GM23338 (cell line): Measurements from ENCODE around the gene ARF5. TPM values are rescaled to one million over a fixed set of nuclear protein-coding genes. Genes with fewer than 3 reads are reported as not detected.
A peak's percentile ranks its signal among the peaks of the same experiment; 100 is the strongest.

Experiments
- ATAC-seq: fragments of 200-7000 bp; cut with Tn5 transposase; 3 replicates; pipeline ENCODE4 v1.9.1; 2020
- DNase-seq: peaks from one replicate; pipeline ENCODE4 v3.0.0-alpha.2; 2015; ENCODE audit warnings: low spot score
- H2AFZ ChIP-seq: fragments of 200-600 bp; sonication (generic); 2 replicates; pipeline ENCODE4 v1.8.0; 2016; ENCODE audit warnings: antibody characterized with exemption, mild to moderate bottlenecking, moderate library complexity
- H3F3A ChIP-seq: fragments of 200-600 bp; sonication (generic); replicated peaks from 2 replicates; pipeline ENCODE4 v1.8.0; 2017; ENCODE audit warnings: antibody characterized with exemption, mixed run types, low read depth
- H3K27ac ChIP-seq: fragments of 200-600 bp; sonication (generic); 2 replicates; pipeline ENCODE4 v1.6.1; 2016; ENCODE audit warnings: low read depth
- H3K27me3 ChIP-seq: fragments of 200-600 bp; sonication (generic); 2 replicates; pipeline ENCODE4 v1.8.0; 2016; ENCODE audit warnings: mild to moderate bottlenecking, mixed run types, moderate library complexity; ENCODE audit not compliant: insufficient read depth
- H3K36me3 ChIP-seq: fragments of 200-600 bp; sonication (generic); 2 replicates; pipeline ENCODE4 v1.8.0; 2016; ENCODE audit warnings: mild to moderate bottlenecking; ENCODE audit not compliant: insufficient read depth
- H3K4me1 ChIP-seq: fragments of 200-600 bp; sonication (generic); 2 replicates; pipeline ENCODE4 v1.8.0; 2016; ENCODE audit warnings: mild to moderate bottlenecking, moderate library complexity; ENCODE audit not compliant: insufficient read depth
- H3K4me2 ChIP-seq: fragments of 200-600 bp; sonication (generic); 2 replicates; pipeline ENCODE4 v1.7.1; 2017; ENCODE audit warnings: mixed run types
- H3K4me3 ChIP-seq: fragments of 200-600 bp; sonication (generic); 2 replicates; pipeline ENCODE4 v1.6.1; 2016; ENCODE audit warnings: mixed run types
- H3K79me2 ChIP-seq: fragments of 200-600 bp; sonication (generic); replicated peaks from 2 replicates; pipeline ENCODE4 v1.8.0; 2017; ENCODE audit warnings: mild to moderate bottlenecking; ENCODE audit not compliant: insufficient read depth
- H3K9me2 ChIP-seq: fragments of 200-600 bp; sonication (generic); 2 replicates; pipeline ENCODE4 v1.8.0; 2017; ENCODE audit not compliant: insufficient read depth
- H4K20me1 ChIP-seq: fragments of 200-600 bp; sonication (generic); replicated peaks from 2 replicates; pipeline ENCODE4 v1.8.0; 2017; ENCODE audit warnings: mild to moderate bottlenecking; ENCODE audit not compliant: insufficient read depth
- H3K27ac Mint-ChIP-seq: 2 replicates; pipeline ENCODE4 v1.8.0; 2020; ENCODE audit warnings: inconsistent platforms, mild to moderate bottlenecking, moderate library complexity, mixed read lengths
- H3K27me3 Mint-ChIP-seq: 3 replicates; pipeline ENCODE4 v1.8.0; 2022; ENCODE audit warnings: low read depth, mild to moderate bottlenecking, moderate library complexity, mixed read lengths, inconsistent platforms; ENCODE audit not compliant: insufficient read depth, poor library complexity
- H3K36me3 Mint-ChIP-seq: 3 replicates; pipeline ENCODE4 v1.8.0; 2021; ENCODE audit warnings: low read depth, mild to moderate bottlenecking, inconsistent platforms, moderate library complexity, mixed read lengths
- H3K4me1 Mint-ChIP-seq: 3 replicates; pipeline ENCODE4 v1.8.0; 2020; ENCODE audit warnings: mild to moderate bottlenecking, inconsistent platforms, mixed read lengths
- H3K4me3 Mint-ChIP-seq: 3 replicates; pipeline ENCODE4 v1.8.0; 2021; ENCODE audit warnings: moderate library complexity, mild to moderate bottlenecking, inconsistent platforms, mixed read lengths
- H3K9me3 Mint-ChIP-seq: 3 replicates; pipeline ENCODE4 v1.8.0; 2020; ENCODE audit warnings: moderate library complexity, mild to moderate bottlenecking, inconsistent platforms, mixed read lengths
- CREB1 ChIP-seq: fragments of 250-450 bp; sonication (Bioruptor Pico); IDR thresholded peaks from 2 replicates; pipeline ENCODE4 v1.5.0; 2020; ENCODE audit warnings: low read depth, mild to moderate bottlenecking, moderate library complexity
- EZH2 ChIP-seq: fragments of 200-600 bp; sonication (generic); IDR thresholded peaks from one replicate; pipeline ENCODE4 v1.8.0; 2017; ENCODE audit warnings: antibody characterized with exemption, mild to moderate bottlenecking, low read depth; ENCODE audit not compliant: unreplicated experiment
- JUNB ChIP-seq: IDR thresholded peaks from one replicate; pipeline ENCODE4 v1.6.1; 2016; ENCODE audit warnings: antibody characterized with exemption; ENCODE audit not compliant: unreplicated experiment
- NANOG ChIP-seq: IDR thresholded peaks from 2 replicates; pipeline ENCODE4 v1.6.1; 2016; ENCODE audit warnings: antibody characterized with exemption, borderline replicate concordance
- POLR2AphosphoS5 ChIP-seq: IDR thresholded peaks from 2 replicates; pipeline ENCODE4 v1.6.1; 2016; ENCODE audit warnings: antibody characterized with exemption, low read depth
- STAT1 ChIP-seq: IDR thresholded peaks from one replicate; pipeline ENCODE4 v1.6.1; 2016; ENCODE audit warnings: antibody characterized with exemption; ENCODE audit not compliant: unreplicated experiment
- polyA plus RNA-seq: library from polyadenylated mRNA; unstranded; fragments of >200 nt; fragmentation: Nextera tagmentation; extraction: Ambion mirVana; gene quantifications from 2 replicates; pipeline ENCODE4 v1.2.1, GENCODE V29; 2016
- total RNA-seq: library from RNA; depleted of rRNA; stranded (reverse); fragments of >200 nt; shearing (Covaris generic); gene quantifications from 2 replicates; pipeline ENCODE4 v1.2.3, GENCODE V29; 2014
- TF ChIP-seq, protein P1 (sequence below): fragments of 250-450 bp; sonication (Bioruptor Pico); IDR thresholded peaks from 2 replicates; pipeline ENCODE4 v1.5.0; 2020; ENCODE audit warnings: mild to moderate bottlenecking, moderate library complexity
- TF ChIP-seq, protein P2 (sequence below), 2 experiments: fragments of 200-600 bp in 1 of 2; sonication (generic) in 1 of 2; conservative IDR thresholded peaks; 2 replicates each; pipeline versions ENCODE4 v1.5.1 to v1.6.1; 2016 to 2017; ENCODE audit warnings: antibody characterized with exemption in 2 of 2, low read depth in 2 of 2, mild to moderate bottlenecking in 2 of 2, moderate library complexity in 1 of 2
- TF ChIP-seq, protein P3 (sequence below): IDR thresholded peaks from 2 replicates; pipeline ENCODE4 v1.6.1; 2016; ENCODE audit warnings: antibody characterized with exemption
- TF ChIP-seq, protein P4 (sequence below): IDR thresholded peaks from one replicate; pipeline ENCODE4 v1.6.1; 2018; ENCODE audit warnings: antibody characterized with exemption; ENCODE audit not compliant: unreplicated experiment

ARF5 gene
- total and polyA plus RNA-seq, 2 experiments from 2014 or later = 196 to 201 TPM

DNA sequence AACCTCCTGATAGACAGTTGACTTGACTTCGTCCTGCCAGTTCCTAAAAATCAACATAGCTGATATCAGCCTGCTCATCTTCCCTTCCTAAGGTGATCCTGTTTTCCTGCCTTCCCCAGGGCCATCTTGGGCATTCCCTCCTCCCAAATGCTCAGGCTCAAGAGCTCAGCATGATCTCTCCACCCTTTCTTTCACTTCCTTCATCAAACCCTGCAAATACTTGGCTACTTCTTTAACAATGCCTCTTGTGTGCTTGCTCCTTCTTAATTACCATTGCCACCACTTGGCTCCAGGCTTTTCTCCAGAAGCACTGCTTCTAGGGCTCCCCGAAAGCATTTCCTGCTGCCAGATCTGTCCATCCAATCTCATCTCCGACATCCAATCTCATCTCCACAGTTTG lies 12.7 kb downstream of the ARF5 start:
- Histone ChIP-seq H3K27ac (no peak overlapping the region), H3F3A (no peaks in the 10 kb centered on the region), H3K79me2 (no peaks in the 10 kb centered on the region), H4K20me1 (no peaks in the 10 kb centered on the region), H3K4me3 (no peak overlapping the region), H2AFZ (0 out of 2 replicates have a peak overlapping the region, but pooled peaks have one; percentile 49), H3K9me2 (no peaks in the 10 kb centered on the region), H3K27me3 (no peaks in the 10 kb centered on the region), H3K36me3 (no peaks in the 10 kb centered on the region), H3K4me1 (peaks cover 11% of the 10 kb centered on the region; the same call in 1 of the 2 replicates), H3K4me2 (no peak overlapping the region)
- Mint-ChIP-seq H3K27me3 (peaks cover 1% of the 10 kb centered on the region), H3K4me3 (no peak overlapping the region), H3K27ac (no peak overlapping the region), H3K36me3 (no peaks in the 10 kb centered on the region), H3K9me3 (no peaks in the 10 kb centered on the region), H3K4me1 (peaks cover 16% of the 10 kb centered on the region)
- DNase-seq = peak; percentile 6
- peak; percentile 42; the same call in 2 of the 3 replicates for ATAC-seq
- TF ChIP-seq, protein P1, sequence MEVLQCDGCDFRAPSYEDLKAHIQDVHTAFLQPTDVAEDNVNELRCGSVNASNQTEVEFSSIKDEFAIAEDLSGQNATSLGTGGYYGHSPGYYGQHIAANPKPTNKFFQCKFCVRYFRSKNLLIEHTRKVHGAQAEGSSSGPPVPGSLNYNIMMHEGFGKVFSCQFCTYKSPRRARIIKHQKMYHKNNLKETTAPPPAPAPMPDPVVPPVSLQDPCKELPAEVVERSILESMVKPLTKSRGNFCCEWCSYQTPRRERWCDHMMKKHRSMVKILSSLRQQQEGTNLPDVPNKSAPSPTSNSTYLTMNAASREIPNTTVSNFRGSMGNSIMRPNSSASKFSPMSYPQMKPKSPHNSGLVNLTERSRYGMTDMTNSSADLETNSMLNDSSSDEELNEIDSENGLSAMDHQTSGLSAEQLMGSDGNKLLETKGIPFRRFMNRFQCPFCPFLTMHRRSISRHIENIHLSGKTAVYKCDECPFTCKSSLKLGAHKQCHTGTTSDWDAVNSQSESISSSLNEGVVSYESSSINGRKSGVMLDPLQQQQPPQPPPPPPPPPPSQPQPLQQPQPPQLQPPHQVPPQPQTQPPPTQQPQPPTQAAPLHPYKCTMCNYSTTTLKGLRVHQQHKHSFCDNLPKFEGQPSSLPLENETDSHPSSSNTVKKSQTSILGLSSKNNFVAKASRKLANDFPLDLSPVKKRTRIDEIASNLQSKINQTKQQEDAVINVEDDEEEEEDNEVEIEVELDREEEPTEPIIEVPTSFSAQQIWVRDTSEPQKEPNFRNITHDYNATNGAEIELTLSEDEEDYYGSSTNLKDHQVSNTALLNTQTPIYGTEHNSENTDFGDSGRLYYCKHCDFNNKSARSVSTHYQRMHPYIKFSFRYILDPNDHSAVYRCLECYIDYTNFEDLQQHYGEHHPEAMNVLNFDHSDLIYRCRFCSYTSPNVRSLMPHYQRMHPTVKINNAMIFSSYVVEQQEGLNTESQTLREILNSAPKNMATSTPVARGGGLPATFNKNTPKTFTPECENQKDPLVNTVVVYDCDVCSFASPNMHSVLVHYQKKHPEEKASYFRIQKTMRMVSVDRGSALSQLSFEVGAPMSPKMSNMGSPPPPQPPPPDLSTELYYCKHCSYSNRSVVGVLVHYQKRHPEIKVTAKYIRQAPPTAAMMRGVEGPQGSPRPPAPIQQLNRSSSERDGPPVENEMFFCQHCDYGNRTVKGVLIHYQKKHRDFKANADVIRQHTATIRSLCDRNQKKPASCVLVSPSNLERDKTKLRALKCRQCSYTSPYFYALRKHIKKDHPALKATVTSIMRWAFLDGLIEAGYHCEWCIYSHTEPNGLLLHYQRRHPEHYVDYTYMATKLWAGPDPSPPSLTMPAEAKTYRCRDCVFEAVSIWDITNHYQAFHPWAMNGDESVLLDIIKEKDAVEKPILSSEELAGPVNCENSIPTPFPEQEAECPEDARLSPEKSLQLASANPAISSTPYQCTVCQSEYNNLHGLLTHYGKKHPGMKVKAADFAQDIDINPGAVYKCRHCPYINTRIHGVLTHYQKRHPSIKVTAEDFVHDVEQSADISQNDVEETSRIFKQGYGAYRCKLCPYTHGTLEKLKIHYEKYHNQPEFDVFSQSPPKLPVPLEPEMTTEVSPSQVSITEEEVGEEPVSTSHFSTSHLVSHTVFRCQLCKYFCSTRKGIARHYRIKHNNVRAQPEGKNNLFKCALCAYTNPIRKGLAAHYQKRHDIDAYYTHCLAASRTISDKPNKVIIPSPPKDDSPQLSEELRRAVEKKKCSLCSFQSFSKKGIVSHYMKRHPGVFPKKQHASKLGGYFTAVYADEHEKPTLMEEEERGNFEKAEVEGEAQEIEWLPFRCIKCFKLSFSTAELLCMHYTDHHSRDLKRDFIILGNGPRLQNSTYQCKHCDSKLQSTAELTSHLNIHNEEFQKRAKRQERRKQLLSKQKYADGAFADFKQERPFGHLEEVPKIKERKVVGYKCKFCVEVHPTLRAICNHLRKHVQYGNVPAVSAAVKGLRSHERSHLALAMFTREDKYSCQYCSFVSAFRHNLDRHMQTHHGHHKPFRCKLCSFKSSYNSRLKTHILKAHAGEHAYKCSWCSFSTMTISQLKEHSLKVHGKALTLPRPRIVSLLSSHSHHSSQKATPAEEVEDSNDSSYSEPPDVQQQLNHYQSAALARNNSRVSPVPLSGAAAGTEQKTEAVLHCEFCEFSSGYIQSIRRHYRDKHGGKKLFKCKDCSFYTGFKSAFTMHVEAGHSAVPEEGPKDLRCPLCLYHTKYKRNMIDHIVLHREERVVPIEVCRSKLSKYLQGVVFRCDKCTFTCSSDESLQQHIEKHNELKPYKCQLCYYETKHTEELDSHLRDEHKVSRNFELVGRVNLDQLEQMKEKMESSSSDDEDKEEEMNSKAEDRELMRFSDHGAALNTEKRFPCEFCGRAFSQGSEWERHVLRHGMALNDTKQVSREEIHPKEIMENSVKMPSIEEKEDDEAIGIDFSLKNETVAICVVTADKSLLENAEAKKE = peak; percentile 66
- TF ChIP-seq CREB1 (CRISPR knock-in tag) = no peak

DNA sequence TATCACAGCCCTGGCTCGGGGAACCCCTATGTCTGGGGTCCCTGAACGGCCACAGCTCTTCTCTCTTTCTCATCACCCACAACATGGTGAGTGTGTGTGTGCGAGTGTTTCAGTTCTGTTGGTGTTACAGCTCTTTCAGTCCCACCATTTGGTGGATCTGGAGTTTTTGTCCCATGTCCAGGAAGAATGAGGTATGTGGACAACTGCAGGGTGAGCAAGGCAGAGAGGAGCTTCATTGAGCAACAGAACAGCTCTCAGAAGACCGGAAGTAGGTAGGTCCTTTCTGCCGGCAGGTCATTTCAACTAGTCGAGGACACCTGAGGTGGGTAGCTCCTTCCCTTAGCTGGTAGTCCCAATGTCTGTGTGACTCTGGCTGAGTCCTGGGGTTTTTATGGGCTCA lies 20.2 kb downstream of the ARF5 start:
- no peaks in the 10 kb centered on the region for H3F3A ChIP-seq
- no peaks in the 10 kb centered on the region for H3K4me1 ChIP-seq
- TF ChIP-seq STAT1 (no peak), JUNB (no peak), POLR2AphosphoS5 (no peak), EZH2 (no peak), NANOG (no peak)
- TF ChIP-seq, protein P2, sequence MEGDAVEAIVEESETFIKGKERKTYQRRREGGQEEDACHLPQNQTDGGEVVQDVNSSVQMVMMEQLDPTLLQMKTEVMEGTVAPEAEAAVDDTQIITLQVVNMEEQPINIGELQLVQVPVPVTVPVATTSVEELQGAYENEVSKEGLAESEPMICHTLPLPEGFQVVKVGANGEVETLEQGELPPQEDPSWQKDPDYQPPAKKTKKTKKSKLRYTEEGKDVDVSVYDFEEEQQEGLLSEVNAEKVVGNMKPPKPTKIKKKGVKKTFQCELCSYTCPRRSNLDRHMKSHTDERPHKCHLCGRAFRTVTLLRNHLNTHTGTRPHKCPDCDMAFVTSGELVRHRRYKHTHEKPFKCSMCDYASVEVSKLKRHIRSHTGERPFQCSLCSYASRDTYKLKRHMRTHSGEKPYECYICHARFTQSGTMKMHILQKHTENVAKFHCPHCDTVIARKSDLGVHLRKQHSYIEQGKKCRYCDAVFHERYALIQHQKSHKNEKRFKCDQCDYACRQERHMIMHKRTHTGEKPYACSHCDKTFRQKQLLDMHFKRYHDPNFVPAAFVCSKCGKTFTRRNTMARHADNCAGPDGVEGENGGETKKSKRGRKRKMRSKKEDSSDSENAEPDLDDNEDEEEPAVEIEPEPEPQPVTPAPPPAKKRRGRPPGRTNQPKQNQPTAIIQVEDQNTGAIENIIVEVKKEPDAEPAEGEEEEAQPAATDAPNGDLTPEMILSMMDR (conservative IDR thresholded peaks at IDR 0.05; ENCODE audit: low read depth in 2 of 2) = no peak
- TF ChIP-seq, protein P3, sequence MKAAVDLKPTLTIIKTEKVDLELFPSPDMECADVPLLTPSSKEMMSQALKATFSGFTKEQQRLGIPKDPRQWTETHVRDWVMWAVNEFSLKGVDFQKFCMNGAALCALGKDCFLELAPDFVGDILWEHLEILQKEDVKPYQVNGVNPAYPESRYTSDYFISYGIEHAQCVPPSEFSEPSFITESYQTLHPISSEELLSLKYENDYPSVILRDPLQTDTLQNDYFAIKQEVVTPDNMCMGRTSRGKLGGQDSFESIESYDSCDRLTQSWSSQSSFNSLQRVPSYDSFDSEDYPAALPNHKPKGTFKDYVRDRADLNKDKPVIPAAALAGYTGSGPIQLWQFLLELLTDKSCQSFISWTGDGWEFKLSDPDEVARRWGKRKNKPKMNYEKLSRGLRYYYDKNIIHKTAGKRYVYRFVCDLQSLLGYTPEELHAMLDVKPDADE = no peak
- TF ChIP-seq, protein P4, sequence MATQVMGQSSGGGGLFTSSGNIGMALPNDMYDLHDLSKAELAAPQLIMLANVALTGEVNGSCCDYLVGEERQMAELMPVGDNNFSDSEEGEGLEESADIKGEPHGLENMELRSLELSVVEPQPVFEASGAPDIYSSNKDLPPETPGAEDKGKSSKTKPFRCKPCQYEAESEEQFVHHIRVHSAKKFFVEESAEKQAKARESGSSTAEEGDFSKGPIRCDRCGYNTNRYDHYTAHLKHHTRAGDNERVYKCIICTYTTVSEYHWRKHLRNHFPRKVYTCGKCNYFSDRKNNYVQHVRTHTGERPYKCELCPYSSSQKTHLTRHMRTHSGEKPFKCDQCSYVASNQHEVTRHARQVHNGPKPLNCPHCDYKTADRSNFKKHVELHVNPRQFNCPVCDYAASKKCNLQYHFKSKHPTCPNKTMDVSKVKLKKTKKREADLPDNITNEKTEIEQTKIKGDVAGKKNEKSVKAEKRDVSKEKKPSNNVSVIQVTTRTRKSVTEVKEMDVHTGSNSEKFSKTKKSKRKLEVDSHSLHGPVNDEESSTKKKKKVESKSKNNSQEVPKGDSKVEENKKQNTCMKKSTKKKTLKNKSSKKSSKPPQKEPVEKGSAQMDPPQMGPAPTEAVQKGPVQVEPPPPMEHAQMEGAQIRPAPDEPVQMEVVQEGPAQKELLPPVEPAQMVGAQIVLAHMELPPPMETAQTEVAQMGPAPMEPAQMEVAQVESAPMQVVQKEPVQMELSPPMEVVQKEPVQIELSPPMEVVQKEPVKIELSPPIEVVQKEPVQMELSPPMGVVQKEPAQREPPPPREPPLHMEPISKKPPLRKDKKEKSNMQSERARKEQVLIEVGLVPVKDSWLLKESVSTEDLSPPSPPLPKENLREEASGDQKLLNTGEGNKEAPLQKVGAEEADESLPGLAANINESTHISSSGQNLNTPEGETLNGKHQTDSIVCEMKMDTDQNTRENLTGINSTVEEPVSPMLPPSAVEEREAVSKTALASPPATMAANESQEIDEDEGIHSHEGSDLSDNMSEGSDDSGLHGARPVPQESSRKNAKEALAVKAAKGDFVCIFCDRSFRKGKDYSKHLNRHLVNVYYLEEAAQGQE = no peak

More for the DNA sequence above, 20.2 kb downstream of the ARF5 start:
- H3K9me2 ChIP-seq = peaks cover 4% of the 10 kb centered on the region; the same call in 1 of the 2 replicates
- no peaks in the 10 kb centered on the region for H3K36me3 ChIP-seq
- no peaks in the 10 kb centered on the region for H3K27me3 ChIP-seq
- H2AFZ ChIP-seq = no peak overlapping the region
- DNase-seq (no peak), ATAC-seq (no peak)
- Mint-ChIP-seq H3K4me1 (no peaks in the 10 kb centered on the region; the same call in 2 of the 3 replicates), H3K27me3 (peaks cover 5% of the 10 kb centered on the region), H3K9me3 (peaks cover 21% of the 10 kb centered on the region), H3K36me3 (peaks cover 6% of the 10 kb centered on the region), H3K27ac (no peak overlapping the region), H3K4me3 (no peak overlapping the region)
- no peaks in the 10 kb centered on the region for H4K20me1 ChIP-seq
- H3K27ac ChIP-seq = no peak overlapping the region
- H3K79me2 ChIP-seq = no peaks in the 10 kb centered on the region
- no peak overlapping the region for H3K4me2 ChIP-seq
- H3K4me3 ChIP-seq = no peak overlapping the region
